Hepatocyte (in vitro differentiated cells): ENCODE measurements around the gene FSIP1.

Source experiments
- EZH2 ChIP-seq: fragments of 200-600 bp; sonication (generic); IDR thresholded peaks from 2 replicates; pipeline ENCODE4 v1.6.1; 2016; ENCODE audit warnings: antibody characterized with exemption, mild to moderate bottlenecking, borderline replicate concordance
- EZH2phosphoT487 ChIP-seq: fragments of 200-600 bp; sonication (generic); IDR thresholded peaks from one replicate; pipeline ENCODE4 v1.6.1; 2018; ENCODE audit warnings: antibody characterized with exemption, mild to moderate bottlenecking, low read depth, moderate library complexity; ENCODE audit not compliant: unreplicated experiment, severe bottlenecking
- TF ChIP-seq, protein P1 (sequence below): fragments of 200-600 bp; sonication (generic); IDR thresholded peaks from 2 replicates; pipeline ENCODE4 v1.5.1; 2016; ENCODE audit warnings: antibody characterized with exemption, mild to moderate bottlenecking; ENCODE audit not compliant: poor library complexity

DNA sequence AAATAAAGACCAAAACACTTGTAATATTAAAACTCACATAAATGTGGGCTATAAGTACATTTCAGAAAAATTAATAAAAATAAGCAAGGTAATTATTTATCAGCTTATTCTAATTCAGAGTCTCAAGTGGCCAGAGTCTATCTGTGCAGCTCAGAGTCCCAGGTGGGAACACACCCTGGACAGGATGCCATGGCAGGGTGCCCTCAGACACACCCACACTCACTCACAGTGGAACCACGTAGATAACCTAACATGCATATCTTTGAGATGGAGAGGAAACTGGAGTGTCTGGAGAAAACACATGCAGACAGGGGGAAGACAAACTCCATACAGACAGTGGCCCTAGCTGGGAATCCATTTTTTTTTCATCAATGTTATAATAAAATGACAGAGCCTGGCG lies 37.2 kb downstream of the FSIP1 start:
- TF ChIP-seq, protein P1, sequence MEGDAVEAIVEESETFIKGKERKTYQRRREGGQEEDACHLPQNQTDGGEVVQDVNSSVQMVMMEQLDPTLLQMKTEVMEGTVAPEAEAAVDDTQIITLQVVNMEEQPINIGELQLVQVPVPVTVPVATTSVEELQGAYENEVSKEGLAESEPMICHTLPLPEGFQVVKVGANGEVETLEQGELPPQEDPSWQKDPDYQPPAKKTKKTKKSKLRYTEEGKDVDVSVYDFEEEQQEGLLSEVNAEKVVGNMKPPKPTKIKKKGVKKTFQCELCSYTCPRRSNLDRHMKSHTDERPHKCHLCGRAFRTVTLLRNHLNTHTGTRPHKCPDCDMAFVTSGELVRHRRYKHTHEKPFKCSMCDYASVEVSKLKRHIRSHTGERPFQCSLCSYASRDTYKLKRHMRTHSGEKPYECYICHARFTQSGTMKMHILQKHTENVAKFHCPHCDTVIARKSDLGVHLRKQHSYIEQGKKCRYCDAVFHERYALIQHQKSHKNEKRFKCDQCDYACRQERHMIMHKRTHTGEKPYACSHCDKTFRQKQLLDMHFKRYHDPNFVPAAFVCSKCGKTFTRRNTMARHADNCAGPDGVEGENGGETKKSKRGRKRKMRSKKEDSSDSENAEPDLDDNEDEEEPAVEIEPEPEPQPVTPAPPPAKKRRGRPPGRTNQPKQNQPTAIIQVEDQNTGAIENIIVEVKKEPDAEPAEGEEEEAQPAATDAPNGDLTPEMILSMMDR, result no peak
- TF ChIP-seq EZH2phosphoT487 (no peak), EZH2 (no peak)
